IPS-18c (cell line): ENCODE measurements around the gene GPSM1.

Experiments
- H3K4me3 ChIP-seq: 2 replicates; pipeline ENCODE4 v1.7.0; 2013; ENCODE audit warnings: low read depth, mild to moderate bottlenecking, low read length, moderate library complexity; ENCODE audit not compliant: insufficient read depth
- H3K9me3 ChIP-seq: one replicate; pipeline ENCODE4 v1.6.1; 2013; ENCODE audit warnings: mild to moderate bottlenecking, low read length, moderate library complexity; ENCODE audit not compliant: control insufficient read depth, insufficient read depth

The GPSM1 gene

GRCh38 chr9:136300016-136300545 lies 27.3 kb upstream of the GPSM1 start:
- Histone ChIP-seq H3K4me3 (no peak overlapping the region), H3K9me3 (no peaks in the 10 kb centered on the region)

- no peak overlapping the region for H3K4me3 ChIP-seq
- H3K9me3 ChIP-seq, result no peaks in the 10 kb centered on the region
These were observed 26.5 kb upstream of the GPSM1 start for GRCh38 chr9:136300866-136301265.

GRCh38 chr9:136302527-136302926 lies 24.8 kb upstream of the GPSM1 start:
- no peaks in the 10 kb centered on the region for H3K9me3 ChIP-seq

GRCh38 chr9:136303066-136303824 lies 24.1 kb upstream of the GPSM1 start:
- H3K4me3 ChIP-seq, result no peak overlapping the region
- no peaks in the 10 kb centered on the region for H3K9me3 ChIP-seq

More at GRCh38 chr9:136302527-136302926, 24.8 kb upstream of the GPSM1 start:
- no peak overlapping the region for H3K4me3 ChIP-seq

- Histone ChIP-seq H3K9me3 (no peaks in the 10 kb centered on the region), H3K4me3 (no peak within 1 kb of the TSS)
These were observed 23.4 kb upstream of the GPSM1 start, which contains the start of gene CCDC187 for GRCh38 chr9:136303825-136304416. Gene CCDC187, minus strand, starts transcription at chr9:136304094. Its CDS starts 264 bp downstream, at chr9:136303830.

- H3K4me3 ChIP-seq, result no peak overlapping the region
- no peaks in the 10 kb centered on the region for H3K9me3 ChIP-seq
These were observed 22.9 kb upstream of the GPSM1 start for GRCh38 chr9:136304456-136304855.

GRCh38 chr9:136304981-136305380 lies 22.4 kb upstream of the GPSM1 start:
- no peak overlapping the region for H3K4me3 ChIP-seq
- H3K9me3 ChIP-seq, result no peaks in the 10 kb centered on the region

- Histone ChIP-seq H3K9me3 (no peaks in the 10 kb centered on the region), H3K4me3 (no peak overlapping the region)
These were observed 21.5 kb upstream of the GPSM1 start for GRCh38 chr9:136305804-136306203.

GRCh38 chr9:136306211-136307208 lies 20.8 kb upstream of the GPSM1 start:
- Histone ChIP-seq H3K9me3 (no peaks in the 10 kb centered on the region), H3K4me3 (no peak overlapping the region)

- Histone ChIP-seq H3K9me3 (no peaks in the 10 kb centered on the region), H3K4me3 (no peak overlapping the region)
These were observed 20.1 kb upstream of the GPSM1 start for GRCh38 chr9:136307215-136307750.

GRCh38 chr9:136308006-136308701 lies 19.2 kb upstream of the GPSM1 start:
- Histone ChIP-seq H3K4me3 (no peak overlapping the region), H3K9me3 (no peaks in the 10 kb centered on the region)

- H3K4me3 ChIP-seq, result no peak overlapping the region
- H3K9me3 ChIP-seq, result no peaks in the 10 kb centered on the region
These were observed 18.7 kb upstream of the GPSM1 start for GRCh38 chr9:136308702-136309053.

GRCh38 chr9:136309101-136309801 lies 18.1 kb upstream of the GPSM1 start:
- no peaks in the 10 kb centered on the region for H3K9me3 ChIP-seq
- H3K4me3 ChIP-seq, result no peak overlapping the region

GRCh38 chr9:136309806-136310220 lies 17.5 kb upstream of the GPSM1 start:
- H3K9me3 ChIP-seq, result no peaks in the 10 kb centered on the region
- H3K4me3 ChIP-seq, result no peak overlapping the region

- Histone ChIP-seq H3K9me3 (no peaks in the 10 kb centered on the region), H3K4me3 (no peak overlapping the region)
These were observed 16.9 kb upstream of the GPSM1 start for GRCh38 chr9:136310273-136311030.
